GM23338 (cell line): ENCODE results near the gene ILDR2. TPM values are rescaled to one million over a fixed set of nuclear protein-coding genes. Genes with fewer than 3 reads are reported as not detected.

Experiments used
- ATAC-seq: fragments of 200-7000 bp; cut with Tn5 transposase; 3 replicates; pipeline ENCODE4 v1.9.1; 2020
- DNase-seq: peaks from one replicate; pipeline ENCODE4 v3.0.0-alpha.2; 2015; ENCODE audit warnings: low spot score
- H2AFZ ChIP-seq: fragments of 200-600 bp; sonication (generic); 2 replicates; pipeline ENCODE4 v1.8.0; 2016; ENCODE audit warnings: antibody characterized with exemption, mild to moderate bottlenecking, moderate library complexity
- H3F3A ChIP-seq: fragments of 200-600 bp; sonication (generic); replicated peaks from 2 replicates; pipeline ENCODE4 v1.8.0; 2017; ENCODE audit warnings: antibody characterized with exemption, mixed run types, low read depth
- H3K27ac ChIP-seq: fragments of 200-600 bp; sonication (generic); 2 replicates; pipeline ENCODE4 v1.6.1; 2016; ENCODE audit warnings: low read depth
- H3K27me3 ChIP-seq: fragments of 200-600 bp; sonication (generic); 2 replicates; pipeline ENCODE4 v1.8.0; 2016; ENCODE audit warnings: mild to moderate bottlenecking, mixed run types, moderate library complexity; ENCODE audit not compliant: insufficient read depth
- H3K36me3 ChIP-seq: fragments of 200-600 bp; sonication (generic); 2 replicates; pipeline ENCODE4 v1.8.0; 2016; ENCODE audit warnings: mild to moderate bottlenecking; ENCODE audit not compliant: insufficient read depth
- H3K4me1 ChIP-seq: fragments of 200-600 bp; sonication (generic); 2 replicates; pipeline ENCODE4 v1.8.0; 2016; ENCODE audit warnings: mild to moderate bottlenecking, moderate library complexity; ENCODE audit not compliant: insufficient read depth
- H3K4me2 ChIP-seq: fragments of 200-600 bp; sonication (generic); 2 replicates; pipeline ENCODE4 v1.7.1; 2017; ENCODE audit warnings: mixed run types
- H3K4me3 ChIP-seq: fragments of 200-600 bp; sonication (generic); 2 replicates; pipeline ENCODE4 v1.6.1; 2016; ENCODE audit warnings: mixed run types
- H3K79me2 ChIP-seq: fragments of 200-600 bp; sonication (generic); replicated peaks from 2 replicates; pipeline ENCODE4 v1.8.0; 2017; ENCODE audit warnings: mild to moderate bottlenecking; ENCODE audit not compliant: insufficient read depth
- H3K9me2 ChIP-seq: fragments of 200-600 bp; sonication (generic); 2 replicates; pipeline ENCODE4 v1.8.0; 2017; ENCODE audit not compliant: insufficient read depth
- H4K20me1 ChIP-seq: fragments of 200-600 bp; sonication (generic); replicated peaks from 2 replicates; pipeline ENCODE4 v1.8.0; 2017; ENCODE audit warnings: mild to moderate bottlenecking; ENCODE audit not compliant: insufficient read depth
- H3K27ac Mint-ChIP-seq: 2 replicates; pipeline ENCODE4 v1.8.0; 2020; ENCODE audit warnings: inconsistent platforms, mild to moderate bottlenecking, moderate library complexity, mixed read lengths
- H3K27me3 Mint-ChIP-seq: 3 replicates; pipeline ENCODE4 v1.8.0; 2022; ENCODE audit warnings: low read depth, mild to moderate bottlenecking, moderate library complexity, mixed read lengths, inconsistent platforms; ENCODE audit not compliant: insufficient read depth, poor library complexity
- H3K36me3 Mint-ChIP-seq: 3 replicates; pipeline ENCODE4 v1.8.0; 2021; ENCODE audit warnings: low read depth, mild to moderate bottlenecking, inconsistent platforms, moderate library complexity, mixed read lengths
- H3K4me1 Mint-ChIP-seq: 3 replicates; pipeline ENCODE4 v1.8.0; 2020; ENCODE audit warnings: mild to moderate bottlenecking, inconsistent platforms, mixed read lengths
- H3K4me3 Mint-ChIP-seq: 3 replicates; pipeline ENCODE4 v1.8.0; 2021; ENCODE audit warnings: moderate library complexity, mild to moderate bottlenecking, inconsistent platforms, mixed read lengths
- H3K9me3 Mint-ChIP-seq: 3 replicates; pipeline ENCODE4 v1.8.0; 2020; ENCODE audit warnings: moderate library complexity, mild to moderate bottlenecking, inconsistent platforms, mixed read lengths
- CREB1 ChIP-seq: fragments of 250-450 bp; sonication (Bioruptor Pico); IDR thresholded peaks from 2 replicates; pipeline ENCODE4 v1.5.0; 2020; ENCODE audit warnings: low read depth, mild to moderate bottlenecking, moderate library complexity
- EZH2 ChIP-seq: fragments of 200-600 bp; sonication (generic); IDR thresholded peaks from one replicate; pipeline ENCODE4 v1.8.0; 2017; ENCODE audit warnings: antibody characterized with exemption, mild to moderate bottlenecking, low read depth; ENCODE audit not compliant: unreplicated experiment
- EZH2phosphoT487 ChIP-seq: fragments of 200-600 bp; sonication (generic); IDR thresholded peaks from one replicate; pipeline ENCODE4 v1.8.1; 2018; ENCODE audit warnings: antibody characterized with exemption; ENCODE audit not compliant: unreplicated experiment
- JUNB ChIP-seq: IDR thresholded peaks from one replicate; pipeline ENCODE4 v1.6.1; 2016; ENCODE audit warnings: antibody characterized with exemption; ENCODE audit not compliant: unreplicated experiment
- NANOG ChIP-seq: IDR thresholded peaks from 2 replicates; pipeline ENCODE4 v1.6.1; 2016; ENCODE audit warnings: antibody characterized with exemption, borderline replicate concordance
- POLR2AphosphoS5 ChIP-seq: IDR thresholded peaks from 2 replicates; pipeline ENCODE4 v1.6.1; 2016; ENCODE audit warnings: antibody characterized with exemption, low read depth
- STAT1 ChIP-seq: IDR thresholded peaks from one replicate; pipeline ENCODE4 v1.6.1; 2016; ENCODE audit warnings: antibody characterized with exemption; ENCODE audit not compliant: unreplicated experiment
- ZNF114 ChIP-seq: fragments of 250-450 bp; sonication (Bioruptor Pico); IDR thresholded peaks from 2 replicates; pipeline ENCODE4 v1.5.0; 2020; ENCODE audit warnings: mild to moderate bottlenecking, moderate library complexity
- ZNF331 ChIP-seq: fragments of 250-450 bp; sonication (Bioruptor Pico); IDR thresholded peaks from 2 replicates; pipeline ENCODE4 v1.5.0; 2020; ENCODE audit warnings: low read depth, mild to moderate bottlenecking, moderate library complexity
- ZNF462 ChIP-seq: fragments of 250-450 bp; sonication (Bioruptor Pico); IDR thresholded peaks from 2 replicates; pipeline ENCODE4 v1.5.0; 2020; ENCODE audit warnings: mild to moderate bottlenecking, moderate library complexity
- polyA plus RNA-seq: library from polyadenylated mRNA; unstranded; fragments of >200 nt; fragmentation: Nextera tagmentation; extraction: Ambion mirVana; gene quantifications from 2 replicates; pipeline ENCODE4 v1.2.1, GENCODE V29; 2016
- total RNA-seq: library from RNA; depleted of rRNA; stranded (reverse); fragments of >200 nt; shearing (Covaris generic); gene quantifications from 2 replicates; pipeline ENCODE4 v1.2.3, GENCODE V29; 2014
- TF ChIP-seq, protein P1 (sequence below): IDR thresholded peaks from 2 replicates; pipeline ENCODE4 v1.6.1; 2016; ENCODE audit warnings: antibody characterized with exemption
- TF ChIP-seq, protein P2 (sequence below): IDR thresholded peaks from one replicate; pipeline ENCODE4 v1.6.1; 2018; ENCODE audit warnings: antibody characterized with exemption; ENCODE audit not compliant: unreplicated experiment
- TF ChIP-seq, protein P3 (sequence below), 2 experiments: fragments of 200-600 bp in 1 of 2; sonication (generic) in 1 of 2; conservative IDR thresholded peaks; 2 replicates each; pipeline versions ENCODE4 v1.5.1 to v1.6.1; 2016 to 2017; ENCODE audit warnings: antibody characterized with exemption in 2 of 2, low read depth in 2 of 2, mild to moderate bottlenecking in 2 of 2, moderate library complexity in 1 of 2

Gene ILDR2
- total and polyA plus RNA-seq, 2 experiments from 2014 or later, result 0.27 to 2.4 TPM

- Mint-ChIP-seq H3K27me3 (peaks cover 11% of the 10 kb centered on the region), H3K9me3 (peaks cover 22% of the 10 kb centered on the region), H3K36me3 (peaks cover 22% of the 10 kb centered on the region; the same call in 2 of the 3 replicates), H3K4me3 (no peak overlapping the region), H3K27ac (no peak overlapping the region), H3K4me1 (peaks cover 13% of the 10 kb centered on the region; the same call in 2 of the 3 replicates)
- Histone ChIP-seq H3K27me3 (peaks cover 9% of the 10 kb centered on the region), H3K27ac (no peak overlapping the region), H3K9me2 (peaks cover 5% of the 10 kb centered on the region; the same call in 1 of the 2 replicates), H3K4me1 (no peaks in the 10 kb centered on the region; the same call in 1 of the 2 replicates), H4K20me1 (no peaks in the 10 kb centered on the region), H3K4me2 (no peak overlapping the region), H2AFZ (no peak overlapping the region), H3K79me2 (no peaks in the 10 kb centered on the region), H3F3A (no peaks in the 10 kb centered on the region), H3K36me3 (0 out of 2 replicates have a peak, but pooled peaks cover 3% of the 10 kb centered on the region), H3K4me3 (no peak overlapping the region)
- DNase-seq (no peak), ATAC-seq (no peak)
- TF ChIP-seq, protein P1, sequence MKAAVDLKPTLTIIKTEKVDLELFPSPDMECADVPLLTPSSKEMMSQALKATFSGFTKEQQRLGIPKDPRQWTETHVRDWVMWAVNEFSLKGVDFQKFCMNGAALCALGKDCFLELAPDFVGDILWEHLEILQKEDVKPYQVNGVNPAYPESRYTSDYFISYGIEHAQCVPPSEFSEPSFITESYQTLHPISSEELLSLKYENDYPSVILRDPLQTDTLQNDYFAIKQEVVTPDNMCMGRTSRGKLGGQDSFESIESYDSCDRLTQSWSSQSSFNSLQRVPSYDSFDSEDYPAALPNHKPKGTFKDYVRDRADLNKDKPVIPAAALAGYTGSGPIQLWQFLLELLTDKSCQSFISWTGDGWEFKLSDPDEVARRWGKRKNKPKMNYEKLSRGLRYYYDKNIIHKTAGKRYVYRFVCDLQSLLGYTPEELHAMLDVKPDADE, result no peak
- TF ChIP-seq EZH2 (no peak), ZNF462 (no peak), STAT1 (no peak), NANOG (no peak), POLR2AphosphoS5 (no peak), EZH2phosphoT487 (no peak), CREB1 (CRISPR knock-in tag) (no peak), ZNF114 (no peak), ZNF331 (CRISPR knock-in tag) (no peak), JUNB (no peak)
- TF ChIP-seq, protein P2, sequence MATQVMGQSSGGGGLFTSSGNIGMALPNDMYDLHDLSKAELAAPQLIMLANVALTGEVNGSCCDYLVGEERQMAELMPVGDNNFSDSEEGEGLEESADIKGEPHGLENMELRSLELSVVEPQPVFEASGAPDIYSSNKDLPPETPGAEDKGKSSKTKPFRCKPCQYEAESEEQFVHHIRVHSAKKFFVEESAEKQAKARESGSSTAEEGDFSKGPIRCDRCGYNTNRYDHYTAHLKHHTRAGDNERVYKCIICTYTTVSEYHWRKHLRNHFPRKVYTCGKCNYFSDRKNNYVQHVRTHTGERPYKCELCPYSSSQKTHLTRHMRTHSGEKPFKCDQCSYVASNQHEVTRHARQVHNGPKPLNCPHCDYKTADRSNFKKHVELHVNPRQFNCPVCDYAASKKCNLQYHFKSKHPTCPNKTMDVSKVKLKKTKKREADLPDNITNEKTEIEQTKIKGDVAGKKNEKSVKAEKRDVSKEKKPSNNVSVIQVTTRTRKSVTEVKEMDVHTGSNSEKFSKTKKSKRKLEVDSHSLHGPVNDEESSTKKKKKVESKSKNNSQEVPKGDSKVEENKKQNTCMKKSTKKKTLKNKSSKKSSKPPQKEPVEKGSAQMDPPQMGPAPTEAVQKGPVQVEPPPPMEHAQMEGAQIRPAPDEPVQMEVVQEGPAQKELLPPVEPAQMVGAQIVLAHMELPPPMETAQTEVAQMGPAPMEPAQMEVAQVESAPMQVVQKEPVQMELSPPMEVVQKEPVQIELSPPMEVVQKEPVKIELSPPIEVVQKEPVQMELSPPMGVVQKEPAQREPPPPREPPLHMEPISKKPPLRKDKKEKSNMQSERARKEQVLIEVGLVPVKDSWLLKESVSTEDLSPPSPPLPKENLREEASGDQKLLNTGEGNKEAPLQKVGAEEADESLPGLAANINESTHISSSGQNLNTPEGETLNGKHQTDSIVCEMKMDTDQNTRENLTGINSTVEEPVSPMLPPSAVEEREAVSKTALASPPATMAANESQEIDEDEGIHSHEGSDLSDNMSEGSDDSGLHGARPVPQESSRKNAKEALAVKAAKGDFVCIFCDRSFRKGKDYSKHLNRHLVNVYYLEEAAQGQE, result no peak
- TF ChIP-seq, protein P3, sequence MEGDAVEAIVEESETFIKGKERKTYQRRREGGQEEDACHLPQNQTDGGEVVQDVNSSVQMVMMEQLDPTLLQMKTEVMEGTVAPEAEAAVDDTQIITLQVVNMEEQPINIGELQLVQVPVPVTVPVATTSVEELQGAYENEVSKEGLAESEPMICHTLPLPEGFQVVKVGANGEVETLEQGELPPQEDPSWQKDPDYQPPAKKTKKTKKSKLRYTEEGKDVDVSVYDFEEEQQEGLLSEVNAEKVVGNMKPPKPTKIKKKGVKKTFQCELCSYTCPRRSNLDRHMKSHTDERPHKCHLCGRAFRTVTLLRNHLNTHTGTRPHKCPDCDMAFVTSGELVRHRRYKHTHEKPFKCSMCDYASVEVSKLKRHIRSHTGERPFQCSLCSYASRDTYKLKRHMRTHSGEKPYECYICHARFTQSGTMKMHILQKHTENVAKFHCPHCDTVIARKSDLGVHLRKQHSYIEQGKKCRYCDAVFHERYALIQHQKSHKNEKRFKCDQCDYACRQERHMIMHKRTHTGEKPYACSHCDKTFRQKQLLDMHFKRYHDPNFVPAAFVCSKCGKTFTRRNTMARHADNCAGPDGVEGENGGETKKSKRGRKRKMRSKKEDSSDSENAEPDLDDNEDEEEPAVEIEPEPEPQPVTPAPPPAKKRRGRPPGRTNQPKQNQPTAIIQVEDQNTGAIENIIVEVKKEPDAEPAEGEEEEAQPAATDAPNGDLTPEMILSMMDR (conservative IDR thresholded peaks at IDR 0.05; ENCODE audit: low read depth in 2 of 2), result no peak
Measured at GRCh38 chr1:166914111-166914510, 61.2 kb downstream of the ILDR2 start.
